Immature natural killer cell (primary cell): Measurements from ENCODE around the gene AARS1. TPM values are rescaled to one million over a fixed set of nuclear protein-coding genes. Genes with fewer than 3 reads are reported as not detected.
A peak's percentile ranks its signal among the peaks of the same experiment; 100 is the strongest.
"Not testable (repeated sequence)": the region's sequence is repeated elsewhere in the genome, so short reads cannot be mapped to it uniquely, and the experiment has no call there.

Experiments
- DNase-seq, 3 donors: peaks; one replicate each; pipeline ENCODE4 v3.0.0; 2022; ENCODE audit warnings: mixed read lengths in 1 of 3
- H3K27ac Mint-ChIP-seq, 6 donors: one replicate each; pipeline ENCODE4 v1.8.0; 2020; ENCODE audit warnings: mixed read lengths in 6 of 6, mild to moderate bottlenecking in 5 of 6, inconsistent platforms in 4 of 6, moderate library complexity in 3 of 6
- H3K27me3 Mint-ChIP-seq, 3 donors: one replicate each; pipeline ENCODE4 v1.8.0; 2020 to 2021; ENCODE audit warnings: low read depth in 3 of 3, mild to moderate bottlenecking in 3 of 3, mixed read lengths in 3 of 3, moderate library complexity in 3 of 3, inconsistent platforms in 1 of 3
- H3K36me3 Mint-ChIP-seq, 3 donors: one replicate each; pipeline ENCODE4 v1.8.0; 2020; ENCODE audit warnings: mixed read lengths in 3 of 3, inconsistent platforms in 2 of 3, mild to moderate bottlenecking in 2 of 3
- H3K4me1 Mint-ChIP-seq, 2 donors: one replicate each; pipeline ENCODE4 v1.8.0; 2020; ENCODE audit warnings: inconsistent platforms in 2 of 2, mild to moderate bottlenecking in 2 of 2, mixed read lengths in 2 of 2, moderate library complexity in 1 of 2
- H3K4me3 Mint-ChIP-seq, 5 donors: one replicate each; pipeline ENCODE4 v1.8.0; 2020; ENCODE audit warnings: mild to moderate bottlenecking in 5 of 5, mixed read lengths in 5 of 5, inconsistent platforms in 3 of 5, moderate library complexity in 3 of 5
- H3K9me3 Mint-ChIP-seq, 6 donors: one replicate each; pipeline ENCODE4 v1.8.0; 2020; ENCODE audit warnings: mild to moderate bottlenecking in 6 of 6, mixed read lengths in 6 of 6, inconsistent platforms in 4 of 6, moderate library complexity in 3 of 6
- polyA plus RNA-seq, 3 donors: library from polyadenylated mRNA; unstranded; fragments of 300-500 nt; fragmentation: Illumina TruSeq; gene quantifications; one replicate each; pipeline ENCODE4 v1.2.3, GENCODE V29; 2021

The AARS1 gene
- polyA plus RNA-seq, 3 donors from 2014 or later = 25.4 to 47.1 (median 38.6) TPM

DNA sequence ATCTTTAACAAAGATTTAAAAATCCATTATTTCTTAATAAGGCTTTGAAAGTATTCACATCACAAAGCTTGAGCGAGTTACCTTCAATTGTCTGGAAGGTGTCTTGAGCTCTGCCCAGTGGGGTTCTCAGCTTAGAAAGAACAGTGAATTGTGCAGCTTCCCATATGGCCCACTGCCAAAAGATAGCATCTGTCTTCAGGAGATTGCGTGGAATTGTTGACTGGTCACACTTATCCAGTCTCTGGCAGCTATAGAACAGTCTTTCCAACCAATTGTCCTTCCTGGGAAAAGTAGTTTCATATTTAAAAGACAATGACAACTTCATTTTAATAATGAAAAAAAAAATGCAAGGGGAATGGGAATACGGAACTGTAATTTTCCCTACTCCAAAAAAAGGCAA lies 57.5 kb downstream of the AARS1 start:
- peaks cover 4 to 16% (median 6%) of the 10 kb centered on the region in 3 donors for H3K36me3 Mint-ChIP-seq
- DNase-seq, H3K4me3 Mint-ChIP-seq, H3K27me3 Mint-ChIP-seq, H3K9me3 Mint-ChIP-seq, H3K4me1 Mint-ChIP-seq, H3K27ac Mint-ChIP-seq: not testable (repeated sequence)

GRCh38 chr16:70226024-70226423 lies 63.3 kb downstream of the AARS1 start:
- DNase-seq, H3K9me3 Mint-ChIP-seq, H3K27me3 Mint-ChIP-seq, H3K4me3 Mint-ChIP-seq, H3K4me1 Mint-ChIP-seq: not testable (repeated sequence)
- Mint-ChIP-seq H3K36me3 (peaks cover 3 to 16% (median 3%) of the 10 kb centered on the region in 3 donors), H3K27ac (peak overlapping the region in 1 of 6 donors; percentile 28)

DNA sequence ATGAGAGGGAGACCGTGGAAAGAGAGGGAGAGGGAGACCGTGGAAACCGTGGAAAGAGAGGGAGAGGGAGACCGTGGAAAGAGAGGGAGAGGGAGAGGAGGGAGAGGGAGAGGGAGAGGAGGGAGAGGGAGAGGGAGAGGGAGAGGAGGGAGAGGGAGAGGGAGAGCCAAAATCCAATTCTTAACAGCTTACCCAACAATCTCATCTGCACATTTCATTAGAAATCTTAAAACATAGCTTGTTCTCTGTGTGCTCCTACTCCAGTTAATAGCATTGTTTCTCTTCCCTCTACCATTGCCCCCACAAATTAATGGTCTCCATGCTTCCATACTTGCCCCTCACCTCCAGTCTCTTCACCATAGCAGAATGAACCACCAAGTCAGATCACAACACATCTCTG lies 63.9 kb downstream of the AARS1 start:
- H3K9me3 Mint-ChIP-seq, H3K27me3 Mint-ChIP-seq, H3K4me1 Mint-ChIP-seq, H3K4me3 Mint-ChIP-seq, DNase-seq, H3K27ac Mint-ChIP-seq: not testable (repeated sequence)
- peaks cover 3 to 17% (median 3%) of the 10 kb centered on the region in 3 donors for H3K36me3 Mint-ChIP-seq

GRCh38 chr16:70224645-70225044 lies 64.7 kb downstream of the AARS1 start:
- not testable (repeated sequence) for H3K4me1 Mint-ChIP-seq, H3K4me3 Mint-ChIP-seq, H3K27ac Mint-ChIP-seq, DNase-seq, H3K27me3 Mint-ChIP-seq, H3K9me3 Mint-ChIP-seq
- peaks cover 3 to 21% (median 3%) of the 10 kb centered on the region in 3 donors for H3K36me3 Mint-ChIP-seq

DNA sequence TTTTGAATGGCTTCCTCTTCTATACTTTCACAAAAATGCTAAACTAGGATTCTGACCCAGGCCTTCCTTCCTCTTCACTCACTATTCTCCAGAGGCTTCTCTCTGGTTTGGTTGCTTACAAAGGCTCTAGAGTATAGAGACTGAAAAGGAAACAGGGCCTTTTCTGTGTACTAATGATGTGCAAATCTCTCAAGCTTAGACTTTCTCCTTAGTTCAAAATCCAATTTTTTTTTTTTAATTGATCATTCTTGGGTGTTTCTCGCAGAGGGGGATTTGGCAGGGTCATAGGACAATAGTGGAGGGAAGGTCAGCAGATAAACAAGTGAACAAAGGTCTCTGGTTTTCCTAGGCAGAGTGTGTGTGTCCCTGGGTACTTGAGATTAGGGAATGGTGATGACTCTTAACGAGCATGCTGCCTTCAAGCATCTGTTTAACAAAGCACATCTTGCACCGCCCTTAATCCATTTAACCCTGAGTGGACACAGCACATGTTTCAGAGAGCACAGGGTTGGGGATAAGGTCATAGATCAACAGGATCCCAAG lies 65.3 kb downstream of the AARS1 start:
- DNase-seq, H3K4me1 Mint-ChIP-seq, H3K9me3 Mint-ChIP-seq, H3K27me3 Mint-ChIP-seq, H3K4me3 Mint-ChIP-seq: not testable (repeated sequence)
- H3K36me3 Mint-ChIP-seq = peaks cover 1 to 24% (median 3%) of the 10 kb centered on the region in 3 donors
- peak overlapping the region in 3 of 6 donors; percentile 56 to 87 (median 72) for H3K27ac Mint-ChIP-seq

- not testable (repeated sequence) for H3K4me1 Mint-ChIP-seq, H3K27me3 Mint-ChIP-seq, H3K4me3 Mint-ChIP-seq, H3K9me3 Mint-ChIP-seq, DNase-seq
- Mint-ChIP-seq H3K36me3 (peaks cover 0 to 22% (median 3%) of the 10 kb centered on the region in 3 donors), H3K27ac (peak overlapping the region in 2 of 6 donors; percentile 72 to 87)
These were observed 66.1 kb downstream of the AARS1 start for GRCh38 chr16:70223216-70223615.

DNA sequence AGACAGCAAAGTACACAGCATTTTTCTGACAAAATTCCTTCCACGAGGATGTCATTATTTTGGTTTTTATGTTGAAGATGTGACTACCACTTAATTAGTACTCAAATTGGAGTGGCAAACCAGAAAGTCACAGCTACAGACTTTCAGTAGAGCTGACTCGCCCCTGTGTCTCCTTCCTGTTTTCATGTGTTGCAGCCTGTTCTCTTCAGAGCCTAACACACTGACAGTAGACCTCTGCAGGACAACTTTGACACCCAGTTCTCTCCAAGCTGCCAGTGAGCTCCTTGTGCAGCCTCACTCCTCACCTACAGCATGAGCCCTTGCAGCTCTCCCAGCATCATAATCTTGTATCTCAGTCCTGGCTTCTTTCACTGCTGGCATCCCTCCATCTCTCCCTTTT lies 66.7 kb downstream of the AARS1 start:
- H3K27me3 Mint-ChIP-seq, H3K4me1 Mint-ChIP-seq, DNase-seq, H3K4me3 Mint-ChIP-seq, H3K9me3 Mint-ChIP-seq: not testable (repeated sequence)
- Mint-ChIP-seq H3K36me3 (peaks cover 0 to 22% (median 3%) of the 10 kb centered on the region in 3 donors), H3K27ac (peak overlapping the region in 2 of 6 donors; percentile 40 to 56)

DNA sequence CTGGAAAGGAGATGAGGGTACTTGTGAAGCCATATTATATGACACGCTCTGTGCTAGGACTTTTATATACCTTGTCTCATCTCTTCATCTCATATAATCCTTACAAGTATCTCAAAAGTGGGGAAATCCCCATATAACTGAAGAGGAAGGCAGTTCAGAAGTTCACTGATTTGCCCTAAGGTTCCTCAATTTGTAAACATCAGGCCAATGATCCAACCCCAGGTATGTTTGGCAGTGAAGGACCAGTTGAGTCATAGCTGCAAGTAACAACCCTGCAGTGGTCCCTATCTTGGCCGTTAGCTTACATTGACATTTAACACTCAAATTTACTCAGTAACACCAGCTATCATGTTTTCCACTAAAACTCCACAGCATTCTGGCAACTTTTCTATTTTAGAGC lies 70.7 kb downstream of the AARS1 start:
- H3K4me1 Mint-ChIP-seq, H3K27ac Mint-ChIP-seq, H3K4me3 Mint-ChIP-seq, DNase-seq, H3K9me3 Mint-ChIP-seq, H3K27me3 Mint-ChIP-seq: not testable (repeated sequence)
- peaks cover 0 to 18% (median 3%) of the 10 kb centered on the region in 3 donors for H3K36me3 Mint-ChIP-seq

GRCh38 chr16:70206382-70206781 lies 82.9 kb downstream of the AARS1 start:
- not testable (repeated sequence) for H3K4me1 Mint-ChIP-seq, H3K27me3 Mint-ChIP-seq, H3K9me3 Mint-ChIP-seq, H3K27ac Mint-ChIP-seq, H3K4me3 Mint-ChIP-seq, DNase-seq
- H3K36me3 Mint-ChIP-seq = peaks cover 0 to 12% (median 6%) of the 10 kb centered on the region in 3 donors

- not testable (repeated sequence) for H3K4me3 Mint-ChIP-seq, H3K27me3 Mint-ChIP-seq, H3K9me3 Mint-ChIP-seq, H3K4me1 Mint-ChIP-seq, H3K27ac Mint-ChIP-seq, DNase-seq
- peaks cover 0 to 11% (median 5%) of the 10 kb centered on the region in 3 donors for H3K36me3 Mint-ChIP-seq
These were observed 84.5 kb downstream of the AARS1 start for GRCh38 chr16:70204668-70205405.

DNA sequence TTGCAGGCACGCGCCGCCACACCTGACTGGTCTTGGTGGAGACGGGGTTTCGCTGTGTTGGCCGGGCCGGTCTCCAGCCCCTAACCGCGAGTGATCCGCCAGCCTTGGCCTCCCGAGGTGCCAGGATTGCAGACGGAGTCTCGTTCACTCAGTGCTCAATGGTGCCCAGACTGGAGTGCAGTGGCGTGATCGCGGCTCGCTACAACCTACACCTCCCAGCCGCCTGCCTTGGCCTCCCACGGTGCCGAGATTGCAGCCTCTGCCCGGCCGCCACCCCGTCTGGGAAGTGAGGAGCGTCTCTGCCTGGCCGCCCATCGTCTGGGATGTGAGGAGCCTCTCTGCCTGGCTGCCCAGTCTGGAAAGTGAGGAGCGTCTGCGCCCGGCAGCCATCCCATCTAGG lies 85.3 kb downstream of the AARS1 start:
- not testable (repeated sequence) for H3K27ac Mint-ChIP-seq, H3K36me3 Mint-ChIP-seq, H3K9me3 Mint-ChIP-seq, H3K27me3 Mint-ChIP-seq, H3K4me1 Mint-ChIP-seq, DNase-seq, H3K4me3 Mint-ChIP-seq

- not testable (repeated sequence) for H3K36me3 Mint-ChIP-seq, DNase-seq, H3K9me3 Mint-ChIP-seq, H3K27ac Mint-ChIP-seq, H3K4me3 Mint-ChIP-seq, H3K4me1 Mint-ChIP-seq, H3K27me3 Mint-ChIP-seq
These were observed 85.8 kb downstream of the AARS1 start for GRCh38 chr16:70203508-70203907.
